ENCODE data around the gene AGK.

GRCh38 chr7:141571059-141571458, 19.8 kb downstream of the AGK start:
- TF ChIP-seq CTCF (IDR thresholded peaks at IDR 0.05) (no peak), POLR2AphosphoS5 (IDR thresholded peaks at IDR 0.05) (no peak), POLR2A (IDR thresholded peaks at IDR 0.05) (no peak)

All from breast epithelium (tissue), 3 donors.